HEK293 (cell line): Measurements from ENCODE around the gene SPTLC2.
A peak's percentile ranks its signal among the peaks of the same experiment; 100 is the strongest.

Experiments
- CTCF ChIA-PET: fragments of 350-600 bp; formaldehyde crosslinking; extraction: SDS; loops from one replicate; lab custom pipeline; 2021; ENCODE audit warnings: antibody characterized with exemption; lab: Yijun Ruan, JAX
- POLR2A ChIA-PET: fragments of 300-600 bp; formaldehyde crosslinking; extraction: SDS; loops from one replicate; lab custom pipeline; 2020; ENCODE audit warnings: antibody characterized with exemption, inconsistent platforms; lab: Yijun Ruan, JAX
- H3K27ac ChIP-seq: fragments of 200-500 bp; sonication (Bioruptor generic); 2 replicates; pipeline ENCODE4 v1.5.1; 2014; ENCODE audit warnings: low read depth, low read length, control low read depth, inconsistent platforms; ENCODE audit errors: extremely low read depth
- H3K36me3 ChIP-seq, 2 experiments: fragments of 200-500 bp in 1 of 2; sonication (Bioruptor generic) in 1 of 2; 1 replicate in 1 of 2; 2 replicates in 1 of 2; pipeline ENCODE4 v1.5.1; 2014 to 2017; ENCODE audit warnings: inconsistent platforms in 2 of 2, low read length in 2 of 2; ENCODE audit not compliant: control insufficient read depth in 2 of 2, insufficient read depth in 1 of 2
- H3K4me1 ChIP-seq: fragments of 200-500 bp; sonication (Bioruptor generic); 2 replicates; pipeline ENCODE4 v1.5.1; 2014; ENCODE audit warnings: mild to moderate bottlenecking, low read length, inconsistent platforms; ENCODE audit not compliant: control insufficient read depth, insufficient read depth
- H3K4me3 ChIP-seq: 2 replicates; pipeline ENCODE4 v1.5.1; 2011; ENCODE audit warnings: low read depth, mild to moderate bottlenecking, control low read depth, low read length, moderate library complexity
- H3K9me3 ChIP-seq: fragments of 200-500 bp; sonication (Bioruptor generic); 2 replicates; pipeline ENCODE4 v1.5.1; 2014; ENCODE audit warnings: low read depth, low read length, inconsistent platforms; ENCODE audit not compliant: control insufficient read depth, insufficient read depth
- BCL11A ChIP-seq: fragments of 450-650 bp; formaldehyde crosslinking; IDR thresholded peaks from 2 replicates; pipeline ENCODE4 v1.5.1; 2016; ENCODE audit warnings: low read depth, missing biosample characterization, missing genetic modification characterization
- FEZF1 ChIP-seq: fragments of 450-650 bp; formaldehyde crosslinking; IDR thresholded peaks from 2 replicates; pipeline ENCODE4 v1.5.1; 2016; ENCODE audit warnings: missing biosample characterization, missing genetic modification characterization
- GLIS2 ChIP-seq: fragments of 450-650 bp; formaldehyde crosslinking; IDR thresholded peaks from 2 replicates; pipeline ENCODE4 v1.5.1; 2016; ENCODE audit warnings: missing biosample characterization, missing genetic modification characterization
- RBAK ChIP-seq: fragments of 450-650 bp; formaldehyde crosslinking; IDR thresholded peaks from 2 replicates; pipeline ENCODE4 v1.5.1; 2016; ENCODE audit warnings: missing biosample characterization, missing genetic modification characterization
- WT1 ChIP-seq: fragments of 450-650 bp; formaldehyde crosslinking; IDR thresholded peaks from 2 replicates; pipeline ENCODE4 v1.5.1; 2016; ENCODE audit warnings: missing biosample characterization, missing genetic modification characterization
- ZEB2 ChIP-seq: fragments of 450-650 bp; formaldehyde crosslinking; IDR thresholded peaks from 2 replicates; pipeline ENCODE4 v1.5.1; 2016; ENCODE audit warnings: missing biosample characterization, missing genetic modification characterization
- ZFP41 ChIP-seq: fragments of 450-650 bp; formaldehyde crosslinking; IDR thresholded peaks from 2 replicates; pipeline ENCODE4 v1.5.1; 2016; ENCODE audit warnings: missing biosample characterization, missing genetic modification characterization, borderline replicate concordance
- ZNF169 ChIP-seq: fragments of 450-650 bp; formaldehyde crosslinking; IDR thresholded peaks from 2 replicates; pipeline ENCODE4 v1.5.1; 2016; ENCODE audit warnings: missing biosample characterization, missing genetic modification characterization
- ZNF2 ChIP-seq: fragments of 450-650 bp; formaldehyde crosslinking; IDR thresholded peaks from 2 replicates; pipeline ENCODE4 v1.5.1; 2016; ENCODE audit warnings: missing biosample characterization, missing genetic modification characterization
- ZNF211 ChIP-seq: fragments of 450-650 bp; formaldehyde crosslinking; IDR thresholded peaks from 2 replicates; pipeline ENCODE4 v1.5.1; 2016; ENCODE audit warnings: low read depth, missing biosample characterization, missing genetic modification characterization
- ZNF223 ChIP-seq: fragments of 450-650 bp; formaldehyde crosslinking; IDR thresholded peaks from 2 replicates; pipeline ENCODE4 v1.5.1; 2016; ENCODE audit warnings: missing biosample characterization, missing genetic modification characterization
- ZNF311 ChIP-seq: fragments of 450-650 bp; formaldehyde crosslinking; IDR thresholded peaks from 2 replicates; pipeline ENCODE4 v1.5.1; 2017; ENCODE audit warnings: missing biosample characterization, missing genetic modification characterization, borderline replicate concordance
- ZNF341 ChIP-seq: fragments of 450-650 bp; formaldehyde crosslinking; IDR thresholded peaks from 2 replicates; pipeline ENCODE4; 2016; ENCODE audit warnings: low read depth, missing biosample characterization, missing genetic modification characterization
- ZNF423 ChIP-seq: fragments of 450-650 bp; formaldehyde crosslinking; IDR thresholded peaks from 2 replicates; pipeline ENCODE4 v1.5.1; 2016; ENCODE audit warnings: missing biosample characterization, missing genetic modification characterization
- ZNF48 ChIP-seq: fragments of 450-650 bp; formaldehyde crosslinking; IDR thresholded peaks from 2 replicates; pipeline ENCODE4 v1.5.1; 2016; ENCODE audit warnings: missing biosample characterization, missing genetic modification characterization
- ZNF549 ChIP-seq: fragments of 450-650 bp; IDR thresholded peaks from 2 replicates; pipeline ENCODE4 v1.5.1; 2018; ENCODE audit warnings: missing biosample characterization, missing genetic modification characterization, mild to moderate bottlenecking, inconsistent platforms, moderate library complexity
- ZNF555 ChIP-seq: fragments of 450-650 bp; formaldehyde crosslinking; conservative IDR thresholded peaks from 2 replicates; pipeline ENCODE4 v1.5.1; 2017; ENCODE audit warnings: missing biosample characterization, mild to moderate bottlenecking, missing genetic modification characterization, inconsistent platforms
- ZSCAN16 ChIP-seq: fragments of 450-650 bp; formaldehyde crosslinking; IDR thresholded peaks from 2 replicates; pipeline ENCODE4 v1.5.1; 2016; ENCODE audit warnings: missing biosample characterization, missing genetic modification characterization
- TF ChIP-seq, protein P1 (sequence below): sonication (generic); formaldehyde crosslinking; IDR thresholded peaks from 2 replicates; pipeline ENCODE4 v1.8.1; 2022; ENCODE audit warnings: mild to moderate bottlenecking, moderate library complexity, missing genetic modification reagents
- TF ChIP-seq, protein P2 (sequence below): fragments of 450-650 bp; formaldehyde crosslinking; IDR thresholded peaks from 2 replicates; pipeline ENCODE4 v1.5.1; 2016; ENCODE audit warnings: missing biosample characterization, missing genetic modification characterization
- TF ChIP-seq, protein P3 (sequence below): fragments of 450-650 bp; formaldehyde crosslinking; IDR thresholded peaks from 2 replicates; pipeline ENCODE4 v1.5.1; 2016; ENCODE audit warnings: missing biosample characterization, missing genetic modification characterization
- TF ChIP-seq, protein P4 (sequence below): fragments of 450-650 bp; formaldehyde crosslinking; IDR thresholded peaks from 2 replicates; pipeline ENCODE4 v1.5.1; 2016; ENCODE audit warnings: missing biosample characterization, missing genetic modification characterization
- TF ChIP-seq, protein P5 (sequence below): fragments of 450-650 bp; formaldehyde crosslinking; IDR thresholded peaks from 2 replicates; pipeline ENCODE4 v1.5.1; 2016; ENCODE audit warnings: missing biosample characterization, missing genetic modification characterization
- TF ChIP-seq, protein P6 (sequence below): fragments of 450-650 bp; formaldehyde crosslinking; IDR thresholded peaks from 2 replicates; pipeline ENCODE4 v1.5.1; 2016; ENCODE audit warnings: missing biosample characterization, missing genetic modification characterization

Gene SPTLC2

DNA sequence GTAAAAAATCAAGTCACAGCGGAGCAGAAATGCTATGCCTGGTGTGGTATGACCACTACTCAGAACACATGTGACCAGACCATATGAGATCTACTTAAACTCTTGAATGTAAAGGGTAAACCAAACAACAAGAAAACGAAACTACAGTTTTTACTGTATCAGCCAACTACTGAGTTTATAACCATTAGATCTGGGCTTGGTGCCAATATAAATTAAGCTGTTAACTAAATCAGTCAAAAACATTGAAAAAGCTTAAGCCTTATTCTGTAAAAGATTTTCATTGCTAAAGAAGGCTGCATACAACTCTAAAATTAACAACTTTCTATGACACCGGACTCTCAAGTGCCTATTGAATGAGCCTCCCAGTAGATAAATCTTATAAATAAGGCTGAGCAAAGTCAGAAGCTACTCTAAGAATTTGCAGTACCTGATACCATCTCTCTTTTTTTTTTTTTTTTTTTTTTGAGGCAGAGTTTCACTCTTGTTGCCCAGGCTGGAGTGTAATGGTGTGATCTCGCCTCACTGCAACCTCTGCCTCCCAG, 35.4 kb downstream of the SPTLC2 start (continued):
- TF ChIP-seq, protein P1, sequence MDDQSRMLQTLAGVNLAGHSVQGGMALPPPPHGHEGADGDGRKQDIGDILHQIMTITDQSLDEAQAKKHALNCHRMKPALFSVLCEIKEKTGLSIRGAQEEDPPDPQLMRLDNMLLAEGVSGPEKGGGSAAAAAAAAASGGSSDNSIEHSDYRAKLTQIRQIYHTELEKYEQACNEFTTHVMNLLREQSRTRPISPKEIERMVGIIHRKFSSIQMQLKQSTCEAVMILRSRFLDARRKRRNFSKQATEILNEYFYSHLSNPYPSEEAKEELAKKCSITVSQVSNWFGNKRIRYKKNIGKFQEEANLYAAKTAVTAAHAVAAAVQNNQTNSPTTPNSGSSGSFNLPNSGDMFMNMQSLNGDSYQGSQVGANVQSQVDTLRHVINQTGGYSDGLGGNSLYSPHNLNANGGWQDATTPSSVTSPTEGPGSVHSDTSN (CRISPR knock-in tag): no peak
- TF ChIP-seq ZNF48 (no peak), ZEB2 (tag by site-specific recombination) (no peak), GLIS2 (no peak), ZSCAN16 (tag by site-specific recombination) (no peak), ZNF423 (tag by site-specific recombination) (no peak), ZNF169 (tag by site-specific recombination) (no peak), ZNF223 (no peak), ZNF2 (tag by site-specific recombination) (no peak), ZNF311 (tag by site-specific recombination) (no peak)
- TF ChIP-seq, protein P2, sequence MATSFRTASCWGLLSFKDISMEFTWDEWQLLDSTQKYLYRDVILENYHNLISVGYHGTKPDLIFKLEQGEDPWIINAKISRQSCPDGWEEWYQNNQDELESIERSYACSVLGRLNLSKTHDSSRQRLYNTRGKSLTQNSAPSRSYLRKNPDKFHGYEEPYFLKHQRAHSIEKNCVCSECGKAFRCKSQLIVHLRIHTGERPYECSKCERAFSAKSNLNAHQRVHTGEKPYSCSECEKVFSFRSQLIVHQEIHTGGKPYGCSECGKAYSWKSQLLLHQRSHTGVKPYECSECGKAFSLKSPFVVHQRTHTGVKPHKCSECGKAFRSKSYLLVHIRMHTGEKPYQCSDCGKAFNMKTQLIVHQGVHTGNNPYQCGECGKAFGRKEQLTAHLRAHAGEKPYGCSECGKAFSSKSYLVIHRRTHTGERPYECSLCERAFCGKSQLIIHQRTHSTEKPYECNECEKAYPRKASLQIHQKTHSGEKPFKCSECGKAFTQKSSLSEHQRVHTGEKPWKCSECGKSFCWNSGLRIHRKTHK (tag by site-specific recombination): no peak
- TF ChIP-seq, all 188 proteins: peak for 28

DNA sequence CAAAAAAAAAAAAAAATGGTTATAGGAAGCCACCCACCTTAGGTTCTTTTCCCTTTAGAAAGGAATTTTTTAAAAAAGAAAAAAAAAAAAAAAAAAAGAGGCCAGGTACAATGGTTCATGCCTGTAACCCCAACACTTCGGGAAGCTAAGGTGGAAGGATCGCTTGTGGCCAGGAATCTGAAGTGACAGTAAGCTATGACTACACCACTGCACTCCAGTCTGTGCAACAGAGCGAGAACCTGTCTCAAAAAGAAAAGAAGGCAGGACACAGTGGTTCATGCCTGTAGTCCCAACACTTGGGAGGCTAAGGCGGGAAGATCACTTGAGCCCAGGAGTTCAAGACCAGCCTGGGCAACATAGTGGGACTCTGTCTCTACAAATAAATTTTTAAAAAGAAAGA, 36.0 kb downstream of the SPTLC2 start:
- TF ChIP-seq ZNF423 (tag by site-specific recombination): no peak
- TF ChIP-seq ZNF555 (tag by site-specific recombination): no peak
- no peak for TF ChIP-seq ZNF211 (tag by site-specific recombination)
- TF ChIP-seq ZNF549 (tag by site-specific recombination): no peak
- TF ChIP-seq, protein P3, sequence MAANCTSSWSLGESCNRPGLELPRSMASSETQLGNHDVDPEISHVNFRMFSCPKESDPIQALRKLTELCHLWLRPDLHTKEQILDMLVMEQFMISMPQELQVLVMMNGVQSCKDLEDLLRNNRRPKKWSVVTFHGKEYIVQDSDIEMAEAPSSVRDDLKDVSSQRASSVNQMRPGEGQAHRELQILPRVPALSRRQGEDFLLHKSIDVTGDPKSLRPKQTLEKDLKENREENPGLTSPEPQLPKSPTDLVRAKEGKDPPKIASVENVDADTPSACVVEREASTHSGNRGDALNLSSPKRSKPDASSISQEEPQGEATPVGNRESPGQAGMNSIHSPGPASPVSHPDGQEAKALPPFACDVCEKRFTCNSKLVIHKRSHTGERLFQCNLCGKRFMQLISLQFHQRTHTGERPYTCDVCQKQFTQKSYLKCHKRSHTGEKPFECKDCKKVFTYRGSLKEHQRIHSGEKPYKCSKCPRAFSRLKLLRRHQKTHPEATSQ (tag by site-specific recombination): no peak
- TF ChIP-seq, protein P4, sequence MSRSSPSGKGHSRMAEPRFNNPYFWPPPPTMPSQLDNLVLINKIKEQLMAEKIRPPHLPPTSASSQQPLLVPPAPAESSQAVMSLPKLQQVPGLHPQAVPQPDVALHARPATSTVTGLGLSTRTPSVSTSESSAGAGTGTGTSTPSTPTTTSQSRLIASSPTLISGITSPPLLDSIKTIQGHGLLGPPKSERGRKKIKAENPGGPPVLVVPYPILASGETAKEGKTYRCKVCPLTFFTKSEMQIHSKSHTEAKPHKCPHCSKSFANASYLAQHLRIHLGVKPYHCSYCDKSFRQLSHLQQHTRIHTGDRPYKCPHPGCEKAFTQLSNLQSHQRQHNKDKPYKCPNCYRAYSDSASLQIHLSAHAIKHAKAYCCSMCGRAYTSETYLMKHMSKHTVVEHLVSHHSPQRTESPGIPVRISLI (tag by site-specific recombination): 0 out of 2 replicates have a peak, but pooled peaks have one; percentile 10
- no peak for TF ChIP-seq ZFP41
- H3K36me3 ChIP-seq: peaks cover 0 to 10% of the 10 kb centered on the region in 2 experiments; a peak in 1 of 3 replicates
- peak overlapping the region; percentile 58 for H3K27ac ChIP-seq
- ChIA-PET POLR2A (interaction anchor here (0.6 to 1.2 kb wide), 5 partner anchors 35 to 1165 kb away, joined by 3 to 8 read pairs (median 5); partner anchors contain the start of genes AHSA1 and VIPAS39), CTCF (interaction anchor here (0.6 kb wide), 1 partner anchor 283 kb away, joined by 3 read pairs; no protein-coding TSS in a partner anchor)
- H3K4me1 ChIP-seq: peaks cover 14% of the 10 kb centered on the region
- no peak overlapping the region for H3K4me3 ChIP-seq
- H3K9me3 ChIP-seq: no peaks in the 10 kb centered on the region

DNA sequence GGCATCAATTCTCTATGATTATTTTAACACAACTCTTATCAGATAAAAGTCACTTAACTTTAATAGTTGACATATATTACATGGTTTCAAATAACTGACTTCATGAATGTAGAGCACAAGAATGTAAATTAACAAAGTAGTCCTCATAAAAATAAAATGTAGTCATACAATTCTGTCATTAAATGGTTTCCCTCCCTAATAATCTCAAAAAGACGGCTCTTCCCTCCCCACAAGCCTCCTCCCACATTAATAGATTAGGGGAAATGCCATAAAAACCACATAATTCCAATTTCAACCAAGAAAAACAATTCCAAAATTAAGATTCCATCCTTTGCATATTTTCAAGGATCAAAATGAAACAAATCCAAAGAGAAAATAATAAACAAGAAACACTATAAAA, 36.7 kb downstream of the SPTLC2 start:
- H3K36me3 ChIP-seq: peaks cover 0 to 13% of the 10 kb centered on the region in 2 experiments; a peak in 2 of 3 replicates
- POLR2A ChIA-PET: no interaction called here
- H3K4me1 ChIP-seq: peaks cover 14% of the 10 kb centered on the region
- H3K9me3 ChIP-seq: no peaks in the 10 kb centered on the region
- H3K4me3 ChIP-seq: no peak overlapping the region
- no peak overlapping the region for H3K27ac ChIP-seq
- CTCF ChIA-PET: interaction anchor here (0.6 kb wide), 1 partner anchor 283 kb away, joined by 3 read pairs; no protein-coding TSS in a partner anchor
- TF ChIP-seq FEZF1 (tag by site-specific recombination): peak; percentile 18; the same call in 1 of the 2 replicates
- 0 out of 2 replicates have a peak, but pooled peaks have one; percentile 21 for TF ChIP-seq ZNF341 (tag by site-specific recombination)
- TF ChIP-seq, protein P5, sequence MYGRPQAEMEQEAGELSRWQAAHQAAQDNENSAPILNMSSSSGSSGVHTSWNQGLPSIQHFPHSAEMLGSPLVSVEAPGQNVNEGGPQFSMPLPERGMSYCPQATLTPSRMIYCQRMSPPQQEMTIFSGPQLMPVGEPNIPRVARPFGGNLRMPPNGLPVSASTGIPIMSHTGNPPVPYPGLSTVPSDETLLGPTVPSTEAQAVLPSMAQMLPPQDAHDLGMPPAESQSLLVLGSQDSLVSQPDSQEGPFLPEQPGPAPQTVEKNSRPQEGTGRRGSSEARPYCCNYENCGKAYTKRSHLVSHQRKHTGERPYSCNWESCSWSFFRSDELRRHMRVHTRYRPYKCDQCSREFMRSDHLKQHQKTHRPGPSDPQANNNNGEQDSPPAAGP: no peak
- peak; percentile 77 for TF ChIP-seq WT1 (tag by site-specific recombination)
- no peak for TF ChIP-seq RBAK
- 0 out of 2 replicates have a peak, but pooled peaks have one; percentile 33 for TF ChIP-seq BCL11A (tag by site-specific recombination)
- TF ChIP-seq, protein P6, sequence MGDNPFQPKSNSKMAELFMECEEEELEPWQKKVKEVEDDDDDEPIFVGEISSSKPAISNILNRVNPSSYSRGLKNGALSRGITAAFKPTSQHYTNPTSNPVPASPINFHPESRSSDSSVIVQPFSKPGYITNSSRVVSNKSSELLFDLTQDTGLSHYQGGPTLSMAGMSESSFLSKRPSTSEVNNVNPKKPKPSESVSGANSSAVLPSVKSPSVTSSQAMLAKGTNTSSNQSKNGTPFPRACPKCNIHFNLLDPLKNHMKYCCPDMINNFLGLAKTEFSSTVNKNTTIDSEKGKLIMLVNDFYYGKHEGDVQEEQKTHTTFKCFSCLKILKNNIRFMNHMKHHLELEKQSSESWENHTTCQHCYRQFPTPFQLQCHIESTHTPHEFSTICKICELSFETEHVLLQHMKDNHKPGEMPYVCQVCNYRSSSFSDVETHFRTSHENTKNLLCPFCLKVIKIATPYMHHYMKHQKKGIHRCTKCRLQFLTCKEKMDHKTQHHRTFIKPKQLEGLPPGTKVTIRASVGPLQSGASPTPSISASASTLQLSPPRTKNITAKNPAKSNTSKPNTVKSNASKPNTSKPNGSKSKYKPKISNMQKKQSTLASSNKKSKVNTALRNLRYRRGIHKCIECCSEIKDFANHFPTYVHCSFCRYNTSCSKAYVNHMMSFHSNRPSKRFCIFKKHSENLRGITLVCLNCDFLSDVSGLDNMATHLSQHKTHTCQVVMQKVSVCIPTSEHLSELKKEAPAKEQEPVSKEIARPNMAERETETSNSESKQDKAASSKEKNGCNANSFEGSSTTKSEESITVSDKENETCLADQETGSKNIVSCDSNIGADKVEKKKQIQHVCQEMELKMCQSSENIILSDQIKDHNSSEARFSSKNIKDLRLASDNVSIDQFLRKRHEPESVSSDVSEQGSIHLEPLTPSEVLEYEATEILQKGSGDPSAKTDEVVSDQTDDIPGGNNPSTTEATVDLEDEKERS (tag by site-specific recombination): no peak
